HG03432 (cell line): Measurements from ENCODE around the gene TSSK1B.
"Not testable (repeated sequence)": the region's sequence is repeated elsewhere in the genome, so short reads cannot be mapped to it uniquely, and the experiment has no call there.

Source experiments
- ATAC-seq: cut with Tn5 transposase; IDR thresholded peaks from one replicate; pipeline ENCODE4 v1.9.1; 2021; ENCODE audit warnings: mild to moderate bottlenecking, moderate library complexity; ENCODE audit not compliant: unreplicated experiment

Gene TSSK1B

DNA sequence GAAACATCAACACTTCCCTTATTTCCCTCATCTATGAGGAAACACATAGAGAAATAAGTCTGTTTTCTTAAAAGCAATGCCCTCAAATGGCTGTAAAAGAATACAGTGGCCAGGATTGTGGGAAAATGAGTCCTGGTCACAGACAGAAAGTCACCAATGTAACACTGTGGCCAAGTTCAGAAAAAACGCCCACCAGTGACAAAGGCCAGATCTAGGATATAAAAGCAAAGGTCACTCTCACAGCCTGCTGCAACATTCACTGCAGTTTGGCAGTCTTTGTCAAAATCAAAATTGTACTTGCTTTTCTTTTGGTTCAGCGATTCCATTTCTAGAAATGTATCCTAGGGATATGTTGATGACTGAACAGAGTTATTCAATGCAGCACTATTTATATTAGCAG, 30.5 kb downstream of the TSSK1B start:
- ATAC-seq: no peak

DNA sequence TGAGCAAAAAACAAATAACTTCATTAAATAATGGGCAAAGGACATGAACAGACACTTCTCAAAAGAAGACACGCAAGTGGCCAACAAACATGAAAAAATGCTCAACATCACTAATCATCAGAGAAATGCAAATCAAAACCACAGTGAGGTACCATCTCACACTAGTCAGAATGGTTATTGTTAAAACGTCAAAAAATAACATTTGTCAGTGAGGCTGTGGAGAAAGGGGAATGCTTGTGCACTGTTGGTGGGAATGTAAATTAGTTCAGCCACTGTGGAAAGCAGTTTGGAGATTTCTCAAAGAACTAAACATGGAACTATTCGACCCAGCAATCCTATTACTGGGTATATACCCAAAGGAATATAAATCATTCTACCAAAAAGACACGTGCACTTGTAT, 36.8 kb downstream of the TSSK1B start:
- not testable (repeated sequence) for ATAC-seq

GRCh38 chr5:113397046-113397445, 37.7 kb downstream of the TSSK1B start:
- no peak for ATAC-seq

- no peak for ATAC-seq
These were observed 40.1 kb downstream of the TSSK1B start for GRCh38 chr5:113394658-113395057.

DNA sequence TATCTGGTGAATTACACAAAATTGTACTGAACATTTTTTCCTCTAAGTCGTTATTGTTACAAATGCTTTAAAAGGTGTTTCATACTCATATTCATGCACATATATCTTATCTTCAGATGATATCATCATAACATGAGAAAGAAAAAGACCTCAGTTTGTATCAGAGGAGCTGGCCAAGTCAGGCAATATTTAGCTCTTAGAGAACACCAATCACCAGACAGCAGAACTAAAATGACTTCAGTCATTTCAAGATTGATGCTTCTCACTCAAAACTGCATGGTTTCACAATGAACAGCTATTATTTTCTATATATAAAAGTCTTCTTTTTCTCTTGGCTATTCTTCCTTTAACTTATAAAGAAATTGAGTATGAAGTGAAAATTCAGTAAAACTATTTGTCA, 44.6 kb downstream of the TSSK1B start:
- no peak for ATAC-seq

GRCh38 chr5:113389116-113389515, 45.7 kb downstream of the TSSK1B start:
- no peak for ATAC-seq

GRCh38 chr5:113387844-113388243, 46.9 kb downstream of the TSSK1B start:
- ATAC-seq: no peak

DNA sequence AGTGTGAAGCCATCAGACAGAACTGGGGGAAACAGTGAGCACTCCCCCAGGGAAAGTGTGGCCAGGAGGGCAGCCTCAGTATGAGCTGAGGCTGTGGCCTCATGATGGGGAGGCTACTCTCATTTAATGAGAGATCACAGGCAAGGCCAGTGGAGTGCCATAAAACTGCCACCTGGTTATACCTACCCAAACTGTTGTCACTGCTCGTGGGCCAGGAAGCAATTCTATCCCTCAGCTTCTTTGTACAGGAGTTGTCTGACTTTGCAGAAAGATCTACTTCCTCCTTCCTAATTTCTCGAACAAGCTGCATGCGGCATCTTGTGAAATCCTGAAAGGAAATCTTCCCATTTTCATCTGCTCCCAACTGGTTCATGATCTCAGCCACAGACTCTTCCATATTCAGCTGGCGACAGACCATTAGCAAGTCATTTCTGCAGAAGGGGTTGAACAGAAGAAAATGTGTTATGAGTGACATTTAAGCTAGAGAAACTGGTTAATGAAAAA, 50.0 kb downstream of the TSSK1B start:
- ATAC-seq: no peak

GRCh38 chr5:113382731-113383130, 52.1 kb downstream of the TSSK1B start:
- ATAC-seq: no peak
